ENCODE data around the gene OR11A1.

- TF ChIP-seq CTCF (IDR thresholded peaks at IDR 0.05; ENCODE audit: poor library complexity): no peak
- TF ChIP-seq EZH2phosphoT487 (IDR thresholded peaks at IDR 0.05; ENCODE audit: low read depth, severe bottlenecking, unreplicated experiment): no peak
- no peak for TF ChIP-seq EZH2 (IDR thresholded peaks at IDR 0.05; ENCODE audit: borderline replicate concordance)
These were observed 68.3 kb downstream of the OR11A1 start for GRCh38 chr6:29388533-29388932.

All from hepatocyte (in vitro differentiated cells).